MG63 (cell line): ENCODE data around the gene MLANA. TPM values are rescaled to one million over a fixed set of nuclear protein-coding genes. Genes with fewer than 3 reads are reported as not detected.
"Not testable (repeated sequence)": the region's sequence is repeated elsewhere in the genome, so short reads cannot be mapped to it uniquely, and the experiment has no call there.

Source experiments
- DNase-seq: peaks from one replicate; pipeline ENCODE4 v3.0.0-alpha.2; 2020
- H3K27me3 ChIP-seq: fragments of 250-450 bp; sonication (Bioruptor Pico); 2 replicates; pipeline ENCODE4 v1.5.1; 2020; ENCODE audit warnings: mild to moderate bottlenecking, moderate library complexity
- H3K36me3 ChIP-seq: fragments of 250-450 bp; sonication (Bioruptor Pico); 2 replicates; pipeline ENCODE4 v1.5.1; 2020; ENCODE audit warnings: mild to moderate bottlenecking, moderate library complexity
- H3K4me3 ChIP-seq: fragments of 250-450 bp; sonication (Bioruptor Pico); 2 replicates; pipeline ENCODE4 v1.5.1; 2020; ENCODE audit warnings: mild to moderate bottlenecking, moderate library complexity
- H3K9me3 ChIP-seq: fragments of 250-450 bp; sonication (Bioruptor Pico); 2 replicates; pipeline ENCODE4 v1.5.1; 2020; ENCODE audit warnings: mild to moderate bottlenecking, moderate library complexity
- total RNA-seq: library from RNA; depleted of rRNA; stranded (reverse); fragments of >200 nt; shearing (Covaris generic); gene quantifications from 2 replicates; pipeline ENCODE4 v1.2.3, GENCODE V29; 2014; ENCODE audit warnings: low replicate concordance

Gene MLANA
- total RNA-seq, 1 experiment from 2014 or later, result not detected

GRCh38 chr9:5864446-5864845 is 26.2 kb upstream of the MLANA start:
- H3K36me3 ChIP-seq, result no peaks in the 10 kb centered on the region
- no peaks in the 10 kb centered on the region for H3K27me3 ChIP-seq
- no peak for DNase-seq
- no peak overlapping the region for H3K4me3 ChIP-seq
- no peaks in the 10 kb centered on the region for H3K9me3 ChIP-seq

DNA sequence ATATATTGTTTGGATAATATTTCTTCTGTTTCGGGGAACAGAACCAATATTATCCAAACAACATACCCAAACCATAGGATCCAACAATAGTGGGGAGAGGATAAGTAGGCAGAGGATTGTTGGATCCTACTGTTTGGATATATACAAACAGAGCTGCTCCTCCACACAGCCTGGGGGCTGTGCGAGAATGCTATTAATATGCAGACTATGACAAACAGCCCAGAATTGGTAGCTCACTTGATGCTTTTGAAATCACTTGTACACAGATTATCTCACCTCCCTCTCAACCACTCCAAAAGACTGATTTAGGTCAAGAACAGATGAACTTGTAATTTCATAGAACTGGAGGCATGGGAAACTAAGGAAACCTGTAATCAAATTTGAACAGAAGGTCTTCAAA is 24.4 kb upstream of the MLANA start:
- H3K36me3 ChIP-seq, result no peaks in the 10 kb centered on the region
- DNase-seq, result no peak
- no peak overlapping the region for H3K4me3 ChIP-seq
- H3K27me3 ChIP-seq, result no peaks in the 10 kb centered on the region
- H3K9me3 ChIP-seq, result no peaks in the 10 kb centered on the region

DNA sequence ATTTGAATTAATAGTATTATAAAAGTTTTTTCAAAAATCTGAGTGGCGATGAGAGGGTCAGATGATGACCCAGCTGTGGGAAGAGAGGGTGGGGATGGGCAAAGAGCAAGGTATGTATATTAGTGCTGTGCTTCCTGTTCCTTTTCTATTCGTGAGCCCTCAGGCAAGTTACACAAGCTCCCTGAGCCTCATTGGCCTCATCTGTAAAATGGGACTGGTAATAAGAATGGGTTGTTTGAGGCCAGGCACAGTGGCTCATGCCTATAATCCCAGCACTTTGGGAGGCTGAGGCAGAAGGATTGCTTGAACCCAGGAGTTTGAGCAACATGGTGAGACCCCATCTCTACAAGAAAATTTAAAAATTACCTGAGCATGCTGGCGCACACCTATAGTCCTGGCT is 24.0 kb upstream of the MLANA start:
- Histone ChIP-seq H3K9me3 (no peaks in the 10 kb centered on the region), H3K27me3 (no peaks in the 10 kb centered on the region), H3K4me3 (no peak overlapping the region), H3K36me3 (no peaks in the 10 kb centered on the region)
- DNase-seq, result no peak

- no peak for DNase-seq
- Histone ChIP-seq H3K27me3 (no peaks in the 10 kb centered on the region), H3K36me3 (no peaks in the 10 kb centered on the region), H3K9me3 (no peaks in the 10 kb centered on the region), H3K4me3 (no peak overlapping the region)
Measured at GRCh38 chr9:5868235-5868634, 22.5 kb upstream of the MLANA start.

- H3K4me3 ChIP-seq, result no peak overlapping the region
- peak; percentile 1 for DNase-seq
- no peaks in the 10 kb centered on the region for H3K9me3 ChIP-seq
- H3K27me3 ChIP-seq, result no peaks in the 10 kb centered on the region
- H3K36me3 ChIP-seq, result no peaks in the 10 kb centered on the region
Measured at GRCh38 chr9:5869315-5870019, 21.2 kb upstream of the MLANA start.

GRCh38 chr9:5870020-5870339 is 20.7 kb upstream of the MLANA start:
- Histone ChIP-seq H3K36me3 (no peaks in the 10 kb centered on the region), H3K4me3 (no peak overlapping the region), H3K9me3 (no peaks in the 10 kb centered on the region), H3K27me3 (no peaks in the 10 kb centered on the region)
- DNase-seq, result no peak

- H3K9me3 ChIP-seq, result no peaks in the 10 kb centered on the region
- no peaks in the 10 kb centered on the region for H3K36me3 ChIP-seq
- H3K27me3 ChIP-seq, result no peaks in the 10 kb centered on the region
- no peak overlapping the region for H3K4me3 ChIP-seq
- no peak for DNase-seq
Measured at GRCh38 chr9:5870691-5871090, 20.0 kb upstream of the MLANA start.

DNA sequence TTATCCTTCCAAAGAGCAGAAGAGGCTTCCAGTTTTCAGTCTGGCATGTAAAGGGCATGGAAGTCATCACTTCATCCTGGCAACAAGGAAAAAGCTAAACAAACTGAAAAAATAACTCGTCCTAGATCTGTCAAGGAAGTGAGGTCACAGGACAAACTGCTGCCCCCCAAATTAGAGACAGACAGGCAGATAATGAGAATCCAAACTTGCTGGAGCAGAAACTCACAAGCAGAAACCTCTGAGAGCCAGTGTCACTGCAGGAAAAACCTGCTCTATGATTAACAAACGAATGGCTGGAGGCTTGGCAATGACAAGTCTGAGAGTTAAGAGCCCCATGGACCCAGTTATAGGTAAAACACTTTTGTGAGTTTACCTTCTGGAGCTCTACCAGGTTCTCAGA is 18.9 kb upstream of the MLANA start:
- no peaks in the 10 kb centered on the region for H3K9me3 ChIP-seq
- no peak for DNase-seq
- H3K36me3 ChIP-seq, result no peaks in the 10 kb centered on the region
- H3K27me3 ChIP-seq, result no peaks in the 10 kb centered on the region
- no peak overlapping the region for H3K4me3 ChIP-seq

DNA sequence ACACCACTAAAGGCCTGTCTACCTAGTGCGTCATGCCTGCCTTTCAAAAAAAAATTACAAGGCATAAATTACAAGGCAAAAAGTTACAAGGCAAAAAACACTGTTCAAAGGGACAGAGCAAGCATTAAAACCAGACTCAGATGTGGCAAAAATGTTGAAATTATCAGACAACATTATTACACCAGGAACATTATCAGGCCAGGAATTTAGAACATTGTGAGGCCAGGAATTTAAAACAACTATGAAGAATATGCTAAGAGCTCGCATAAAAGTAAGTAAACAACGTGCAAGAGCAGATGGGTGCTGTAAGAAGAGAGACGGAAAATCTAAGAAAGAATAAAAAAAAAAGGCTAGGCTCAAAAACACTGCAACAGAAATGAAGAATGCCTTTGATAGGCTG is 18.2 kb upstream of the MLANA start:
- no peak overlapping the region for H3K4me3 ChIP-seq
- no peaks in the 10 kb centered on the region for H3K9me3 ChIP-seq
- no peak for DNase-seq
- no peaks in the 10 kb centered on the region for H3K27me3 ChIP-seq
- H3K36me3 ChIP-seq, result no peaks in the 10 kb centered on the region

DNA sequence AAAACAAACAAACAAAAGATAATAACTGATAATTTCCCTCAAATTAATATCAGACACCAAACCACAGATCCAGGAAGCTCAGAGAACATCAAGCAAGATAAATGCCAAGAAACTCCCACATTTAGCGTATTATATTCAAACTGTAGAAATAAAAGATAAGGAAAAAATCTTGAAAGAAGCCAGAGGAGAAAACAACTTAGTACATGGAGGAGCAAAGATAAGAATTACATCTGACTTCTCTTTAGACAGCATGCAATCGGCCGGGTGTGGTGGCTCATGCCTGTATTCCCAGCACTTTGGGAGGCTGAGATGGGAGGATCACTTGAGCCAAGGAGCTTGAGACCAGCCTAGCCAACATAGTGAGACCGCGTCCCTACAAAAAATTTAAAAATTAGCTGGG is 17.2 kb upstream of the MLANA start:
- no peaks in the 10 kb centered on the region for H3K36me3 ChIP-seq
- no peak for DNase-seq
- no peak overlapping the region for H3K4me3 ChIP-seq
- H3K27me3 ChIP-seq, result no peaks in the 10 kb centered on the region
- no peaks in the 10 kb centered on the region for H3K9me3 ChIP-seq

GRCh38 chr9:5874048-5874447 is 16.6 kb upstream of the MLANA start:
- Histone ChIP-seq H3K27me3 (no peaks in the 10 kb centered on the region), H3K4me3 (no peak overlapping the region), H3K36me3 (no peaks in the 10 kb centered on the region), H3K9me3 (no peaks in the 10 kb centered on the region)
- DNase-seq, result no peak

DNA sequence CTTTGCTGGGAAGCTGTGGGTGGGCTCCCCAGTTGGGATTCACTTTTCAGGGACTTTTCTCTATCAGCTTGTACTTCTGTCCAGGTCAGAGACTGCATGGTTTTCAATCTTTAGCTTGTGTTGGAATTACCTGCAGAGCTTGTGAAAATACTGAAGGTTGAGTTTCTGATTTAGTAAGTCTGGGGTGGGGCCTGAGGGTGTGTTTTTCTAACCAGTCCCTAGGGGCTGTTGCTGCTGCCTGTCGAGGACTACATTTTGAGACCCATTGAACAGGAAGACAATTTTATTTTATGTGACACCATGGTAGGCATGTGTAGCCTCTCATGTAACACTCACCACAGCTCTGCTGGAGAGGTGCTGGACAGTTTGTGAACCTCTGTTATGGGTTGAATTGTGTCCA is 14.7 kb upstream of the MLANA start:
- Histone ChIP-seq H3K36me3 (no peaks in the 10 kb centered on the region), H3K27me3 (no peaks in the 10 kb centered on the region), H3K9me3 (no peaks in the 10 kb centered on the region), H3K4me3 (no peak overlapping the region)
- no peak for DNase-seq

DNA sequence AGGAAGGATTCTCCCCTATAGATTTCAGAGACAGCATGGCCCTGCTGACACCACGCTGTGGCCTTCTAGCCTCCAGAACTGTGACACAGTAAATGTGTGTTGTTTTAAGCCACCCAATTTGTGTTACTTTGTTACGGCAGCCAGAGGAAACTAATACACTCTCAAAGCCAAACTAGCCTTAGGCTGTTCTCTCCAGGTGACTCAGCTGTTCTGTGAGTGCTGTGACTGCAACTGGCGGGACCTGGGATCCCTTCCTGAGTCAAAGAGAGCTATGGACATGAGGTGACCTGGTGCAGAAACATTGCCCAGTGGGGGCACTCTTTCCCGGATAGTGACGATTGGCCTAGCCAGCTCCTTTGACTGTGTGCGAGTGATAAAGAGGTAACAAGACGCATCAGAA is 14.0 kb upstream of the MLANA start:
- Histone ChIP-seq H3K27me3 (no peaks in the 10 kb centered on the region), H3K4me3 (no peak overlapping the region), H3K9me3 (no peaks in the 10 kb centered on the region), H3K36me3 (no peaks in the 10 kb centered on the region)
- DNase-seq, result no peak

GRCh38 chr9:5879419-5880181 is 11.1 kb upstream of the MLANA start:
- H3K9me3 ChIP-seq, result no peaks in the 10 kb centered on the region
- no peak overlapping the region for H3K4me3 ChIP-seq
- no peaks in the 10 kb centered on the region for H3K36me3 ChIP-seq
- no peaks in the 10 kb centered on the region for H3K27me3 ChIP-seq
- no peak for DNase-seq

GRCh38 chr9:5882244-5883012 is 8.3 kb upstream of the MLANA start:
- not testable (repeated sequence) for DNase-seq, H3K27me3 ChIP-seq, H3K4me3 ChIP-seq, H3K9me3 ChIP-seq, H3K36me3 ChIP-seq

- Histone ChIP-seq H3K36me3 (no peaks in the 10 kb centered on the region), H3K9me3 (no peaks in the 10 kb centered on the region), H3K27me3 (no peaks in the 10 kb centered on the region), H3K4me3 (no peak overlapping the region)
- no peak for DNase-seq
Measured at GRCh38 chr9:5884191-5884590, 6.5 kb upstream of the MLANA start.

- peak; percentile 40 for DNase-seq
- Histone ChIP-seq H3K36me3 (no peaks in the 10 kb centered on the region), H3K27me3 (no peaks in the 10 kb centered on the region), H3K9me3 (no peaks in the 10 kb centered on the region), H3K4me3 (no peak overlapping the region)
Measured at GRCh38 chr9:5886114-5886939, 4.4 kb upstream of the MLANA start.
